ENCODE results near the gene EFCAB14.
"Not testable (repeated sequence)": the region's sequence is repeated elsewhere in the genome, so short reads cannot be mapped to it uniquely, and the experiment has no call there.

EFCAB14 gene

DNA sequence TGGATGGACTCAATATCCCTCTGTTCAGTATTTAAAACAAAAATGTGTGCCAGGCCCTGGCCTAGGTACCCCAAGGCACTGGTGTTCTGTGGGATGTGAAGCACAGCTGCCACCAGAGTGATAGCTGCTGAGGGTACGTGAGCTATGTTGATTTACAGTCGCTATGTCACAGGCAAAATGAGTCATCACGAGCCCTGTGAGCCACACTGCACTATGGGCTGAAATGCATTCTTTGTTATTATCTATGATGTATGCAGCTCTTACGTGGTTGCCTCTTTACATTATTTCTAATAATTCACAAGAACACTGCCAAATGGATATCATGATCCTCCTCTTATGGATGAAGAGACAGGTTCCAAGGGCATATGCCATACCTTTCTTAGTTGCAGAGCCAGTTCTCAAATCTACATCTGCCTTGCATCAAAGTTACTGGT, 45.1 kb downstream of the EFCAB14 start:
- Mint-ChIP-seq H3K9me3 (no peaks in the 10 kb centered on the region), H3K27ac (ENCODE audit: low read depth) (no peak overlapping the region), H3K27me3 (no peaks in the 10 kb centered on the region), H3K4me3 (no peak overlapping the region), H3K4me1 (peaks cover 24% of the 10 kb centered on the region), H3K36me3 (ENCODE audit: insufficient read depth) (peaks cover 10% of the 10 kb centered on the region)
- no peak for DNase-seq (ENCODE audit: low spot score in 2 of 2)
- ATAC-seq (replicated peaks; ENCODE audit: extremely low read depth, poor library complexity, severe bottlenecking): no peak

GRCh38 chr1:46672696-46673095, 46.2 kb downstream of the EFCAB14 start:
- Mint-ChIP-seq H3K27me3 (no peaks in the 10 kb centered on the region), H3K36me3 (ENCODE audit: insufficient read depth) (peaks cover 7% of the 10 kb centered on the region), H3K9me3 (no peaks in the 10 kb centered on the region), H3K4me1 (peaks cover 24% of the 10 kb centered on the region), H3K4me3 (no peak overlapping the region), H3K27ac (ENCODE audit: low read depth) (no peak overlapping the region)
- no peak for DNase-seq (ENCODE audit: low spot score in 2 of 2)
- ATAC-seq (replicated peaks; ENCODE audit: extremely low read depth, poor library complexity, severe bottlenecking): no peak

GRCh38 chr1:46671554-46671953, 47.4 kb downstream of the EFCAB14 start, which contains the start of gene TEX38:
TSS of gene TEX38 (plus strand) at chr1:46671854. CDS start at chr1:46671935, 81 bp downstream.
- H3K27me3 Mint-ChIP-seq: no peaks in the 10 kb centered on the region
- peaks cover 26% of the 10 kb centered on the region for H3K4me1 Mint-ChIP-seq
- no peaks in the 10 kb centered on the region for H3K9me3 Mint-ChIP-seq
- no peak within 1 kb of the TSS for H3K4me3 Mint-ChIP-seq
- ATAC-seq (replicated peaks; ENCODE audit: extremely low read depth, poor library complexity, severe bottlenecking) (no peak), DNase-seq (ENCODE audit: low spot score in 2 of 2) (no peak)
- H3K27ac Mint-ChIP-seq (ENCODE audit: low read depth): no peak within 1 kb of the TSS
- peaks cover 8% of the 10 kb centered on the region for H3K36me3 Mint-ChIP-seq (ENCODE audit: insufficient read depth)

- Mint-ChIP-seq H3K9me3 (no peaks in the 10 kb centered on the region), H3K4me3 (no peak overlapping the region), H3K36me3 (ENCODE audit: insufficient read depth) (peaks cover 3% of the 10 kb centered on the region), H3K27me3 (no peaks in the 10 kb centered on the region), H3K27ac (ENCODE audit: low read depth) (no peak overlapping the region), H3K4me1 (peaks cover 17% of the 10 kb centered on the region)
- DNase-seq (ENCODE audit: low spot score in 2 of 2) (no peak), ATAC-seq (replicated peaks; ENCODE audit: extremely low read depth, poor library complexity, severe bottlenecking) (no peak)
These were observed 48.8 kb downstream of the EFCAB14 start for GRCh38 chr1:46670134-46670533.

DNA sequence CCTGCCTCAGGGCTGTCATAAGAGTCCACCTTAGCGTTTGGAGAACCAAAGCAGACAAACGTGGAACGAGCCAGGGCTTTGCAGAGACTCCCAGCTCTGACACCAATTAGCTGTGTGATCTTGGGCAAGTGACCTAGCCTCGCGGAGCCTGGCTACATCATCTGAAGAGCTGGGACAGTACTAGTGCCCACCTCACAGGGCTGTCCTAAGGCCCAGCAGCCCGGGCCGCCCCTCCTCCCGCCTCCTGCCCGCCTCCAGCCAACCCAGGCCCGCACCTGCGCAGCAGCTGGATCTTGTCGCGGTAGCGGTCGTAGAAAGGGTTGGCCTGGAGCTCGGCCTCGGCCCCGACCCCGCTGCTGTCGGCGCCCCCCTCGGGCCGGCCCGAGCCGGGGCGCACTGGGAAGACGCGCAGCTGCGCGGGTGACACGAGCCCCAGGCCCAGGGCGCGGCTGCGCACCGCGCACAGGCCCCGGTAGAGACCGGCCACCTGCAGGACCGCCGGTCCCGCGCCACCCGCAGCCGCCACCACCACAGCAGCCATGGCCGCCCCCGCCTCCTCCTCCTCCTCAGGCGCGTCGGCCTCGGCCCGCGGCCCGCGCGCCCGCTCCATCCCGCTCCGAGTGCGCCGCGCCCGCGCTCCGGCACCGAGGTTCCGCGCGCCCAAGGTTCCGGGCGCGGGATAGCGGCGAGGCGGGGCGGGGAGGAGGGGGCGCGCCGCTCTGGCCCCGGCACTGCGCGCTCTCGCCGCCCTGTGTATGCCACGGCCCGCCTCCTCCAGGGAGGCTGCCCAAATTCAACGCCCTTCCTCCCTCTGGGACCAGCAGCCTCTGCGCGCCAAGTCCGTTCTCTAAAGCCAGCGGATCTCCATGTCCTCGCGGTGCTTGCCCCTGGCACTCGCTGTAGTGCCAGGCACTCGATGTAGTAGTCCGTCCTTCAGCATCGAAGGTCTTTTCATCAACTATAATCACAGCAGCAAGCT, 50.8 kb downstream of the EFCAB14 start, which contains the start of gene ATPAF1:
TSS of gene ATPAF1 (minus strand) at position 583 of the 979 bp plus-strand sequence. CDS start at position 541, 42 bp downstream.
- Mint-ChIP-seq H3K27me3 (no peaks in the 10 kb centered on the region), H3K36me3 (ENCODE audit: insufficient read depth) (peaks cover 13% of the 10 kb centered on the region), H3K4me1 (peaks cover 17% of the 10 kb centered on the region), H3K4me3 (no peak within 1 kb of the TSS), H3K27ac (ENCODE audit: low read depth) (peak within 1 kb of the TSS; percentile 38), H3K9me3 (no peaks in the 10 kb centered on the region)
- DNase-seq (ENCODE audit: low spot score in 2 of 2) (peak; percentile 19 to 25), ATAC-seq (replicated peaks; ENCODE audit: extremely low read depth, poor library complexity, severe bottlenecking) (peak; percentile 82)

- Mint-ChIP-seq H3K4me1 (peaks cover 17% of the 10 kb centered on the region), H3K36me3 (ENCODE audit: insufficient read depth) (peaks cover 16% of the 10 kb centered on the region), H3K9me3 (no peaks in the 10 kb centered on the region), H3K4me3 (no peak overlapping the region), H3K27ac (ENCODE audit: low read depth) (no peak overlapping the region), H3K27me3 (no peaks in the 10 kb centered on the region)
- no peak for ATAC-seq (replicated peaks; ENCODE audit: extremely low read depth, poor library complexity, severe bottlenecking)
- no peak for DNase-seq (ENCODE audit: low spot score in 2 of 2)
These were observed 52.9 kb downstream of the EFCAB14 start for GRCh38 chr1:46665983-46666382.

- not testable (repeated sequence) for H3K4me3 Mint-ChIP-seq; H3K9me3 Mint-ChIP-seq; DNase-seq (ENCODE audit: low spot score in 2 of 2); H3K27me3 Mint-ChIP-seq; ATAC-seq (replicated peaks; ENCODE audit: extremely low read depth, poor library complexity, severe bottlenecking); H3K27ac Mint-ChIP-seq (ENCODE audit: low read depth)
- H3K4me1 Mint-ChIP-seq: peaks cover 25% of the 10 kb centered on the region
- peaks cover 21% of the 10 kb centered on the region for H3K36me3 Mint-ChIP-seq (ENCODE audit: insufficient read depth)
These were observed 56.0 kb downstream of the EFCAB14 start for GRCh38 chr1:46662919-46663318.

DNA sequence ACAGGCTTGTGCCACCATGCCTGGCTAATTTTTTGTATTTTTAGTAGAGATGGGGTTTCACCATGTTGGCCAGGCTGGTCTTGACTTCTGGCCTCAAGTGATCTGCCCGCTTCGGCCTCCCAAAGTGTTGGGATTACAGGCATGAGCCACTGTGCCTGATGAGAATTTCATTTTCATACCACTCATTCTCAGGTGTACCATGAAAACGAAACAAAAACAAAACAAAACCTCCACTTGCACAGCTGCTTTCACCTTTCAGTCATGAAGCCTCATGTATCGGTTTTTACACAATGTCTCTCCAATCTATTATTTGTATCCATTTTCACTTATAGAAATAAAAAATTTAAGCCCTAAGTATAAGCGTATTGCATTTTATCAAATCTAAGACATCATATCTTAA, 58.8 kb downstream of the EFCAB14 start:
- H3K4me1 Mint-ChIP-seq; H3K9me3 Mint-ChIP-seq; H3K27me3 Mint-ChIP-seq; ATAC-seq (replicated peaks; ENCODE audit: extremely low read depth, poor library complexity, severe bottlenecking); DNase-seq (ENCODE audit: low spot score in 2 of 2): not testable (repeated sequence)
- Mint-ChIP-seq H3K27ac (ENCODE audit: low read depth) (peak overlapping the region; percentile 86), H3K36me3 (ENCODE audit: insufficient read depth) (peaks cover 33% of the 10 kb centered on the region), H3K4me3 (peak overlapping the region; percentile 25)

GRCh38 chr1:46659307-46659870, 59.5 kb downstream of the EFCAB14 start:
- Mint-ChIP-seq H3K4me3 (no peak overlapping the region), H3K4me1 (peaks cover 8% of the 10 kb centered on the region), H3K36me3 (ENCODE audit: insufficient read depth) (peaks cover 32% of the 10 kb centered on the region), H3K9me3 (no peaks in the 10 kb centered on the region), H3K27ac (ENCODE audit: low read depth) (peak overlapping the region; percentile 86), H3K27me3 (no peaks in the 10 kb centered on the region)
- no peak for DNase-seq (ENCODE audit: low spot score in 2 of 2)
- no peak for ATAC-seq (replicated peaks; ENCODE audit: extremely low read depth, poor library complexity, severe bottlenecking)

DNA sequence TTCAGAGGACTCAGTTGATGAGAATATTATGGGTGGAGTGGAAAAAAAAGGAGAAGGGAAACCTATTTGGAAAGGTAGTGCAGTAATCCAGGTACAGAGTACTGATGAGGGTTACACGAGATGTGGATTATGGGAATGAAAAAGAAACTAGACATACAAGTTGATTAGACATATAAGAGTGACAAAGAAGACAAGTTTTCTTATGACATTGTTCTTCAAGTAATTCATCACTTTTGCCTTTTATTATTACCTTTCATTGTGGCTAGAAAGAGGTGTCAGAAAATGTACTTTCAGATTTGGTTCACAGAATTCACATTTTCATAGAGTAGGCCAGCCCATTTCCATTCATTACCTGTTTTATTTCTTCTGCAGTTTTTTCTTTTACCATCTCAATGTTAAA, 61.1 kb downstream of the EFCAB14 start:
- no peaks in the 10 kb centered on the region for H3K9me3 Mint-ChIP-seq
- no peak for DNase-seq (ENCODE audit: low spot score in 2 of 2)
- peaks cover 8% of the 10 kb centered on the region for H3K4me1 Mint-ChIP-seq
- H3K27me3 Mint-ChIP-seq: no peaks in the 10 kb centered on the region
- H3K4me3 Mint-ChIP-seq: no peak overlapping the region
- peaks cover 27% of the 10 kb centered on the region for H3K36me3 Mint-ChIP-seq (ENCODE audit: insufficient read depth)
- peak overlapping the region; percentile 23 for H3K27ac Mint-ChIP-seq (ENCODE audit: low read depth)
- no peak for ATAC-seq (replicated peaks; ENCODE audit: extremely low read depth, poor library complexity, severe bottlenecking)

DNA sequence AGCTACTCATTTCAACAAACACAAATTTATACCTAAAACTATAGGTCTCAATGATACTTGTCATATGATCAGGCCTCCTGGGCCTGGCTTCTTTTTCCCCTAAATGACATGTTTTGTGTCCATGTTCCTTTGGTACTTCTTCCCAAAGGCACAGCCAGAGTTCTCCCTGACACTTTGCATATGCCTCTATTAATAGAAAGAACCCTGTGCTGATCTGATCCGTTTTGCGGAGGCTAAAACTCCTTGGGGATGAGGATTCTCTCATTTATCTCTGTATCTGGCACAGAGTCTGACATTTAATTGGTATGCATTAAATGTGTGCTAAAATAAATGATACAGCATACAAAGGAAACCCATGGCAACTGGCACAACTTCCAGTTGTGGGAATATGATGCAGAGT, 62.3 kb downstream of the EFCAB14 start:
- no peaks in the 10 kb centered on the region for H3K9me3 Mint-ChIP-seq
- no peak for ATAC-seq (replicated peaks; ENCODE audit: extremely low read depth, poor library complexity, severe bottlenecking)
- H3K4me1 Mint-ChIP-seq: peaks cover 8% of the 10 kb centered on the region
- peaks cover 34% of the 10 kb centered on the region for H3K36me3 Mint-ChIP-seq (ENCODE audit: insufficient read depth)
- H3K4me3 Mint-ChIP-seq: no peak overlapping the region
- DNase-seq (ENCODE audit: low spot score in 2 of 2): no peak
- no peak overlapping the region for H3K27ac Mint-ChIP-seq (ENCODE audit: low read depth)
- no peaks in the 10 kb centered on the region for H3K27me3 Mint-ChIP-seq

DNA sequence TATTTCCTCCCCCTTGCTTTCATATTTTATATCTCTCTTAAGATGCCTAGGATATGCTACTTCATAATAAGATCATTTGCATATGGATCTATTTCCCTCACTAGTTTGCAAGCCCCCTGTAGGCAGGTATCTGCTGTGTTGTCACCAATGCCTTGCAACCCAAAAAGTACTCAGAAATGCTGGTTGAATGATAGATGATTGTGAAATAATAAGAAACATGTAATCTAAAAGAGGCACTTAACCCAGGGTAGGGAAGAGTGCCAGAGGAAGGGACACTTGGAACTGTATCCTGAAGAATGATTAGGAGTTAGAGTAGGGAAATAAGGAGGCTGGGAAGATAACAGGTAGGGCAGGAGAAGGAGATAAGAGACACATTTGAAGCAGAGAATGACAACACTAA, 63.1 kb downstream of the EFCAB14 start:
- Mint-ChIP-seq H3K27ac (ENCODE audit: low read depth) (no peak overlapping the region), H3K4me3 (no peak overlapping the region), H3K9me3 (no peaks in the 10 kb centered on the region), H3K4me1 (peaks cover 8% of the 10 kb centered on the region), H3K36me3 (ENCODE audit: insufficient read depth) (peaks cover 34% of the 10 kb centered on the region), H3K27me3 (no peaks in the 10 kb centered on the region)
- no peak for DNase-seq (ENCODE audit: low spot score in 2 of 2)
- ATAC-seq (replicated peaks; ENCODE audit: extremely low read depth, poor library complexity, severe bottlenecking): no peak

DNA sequence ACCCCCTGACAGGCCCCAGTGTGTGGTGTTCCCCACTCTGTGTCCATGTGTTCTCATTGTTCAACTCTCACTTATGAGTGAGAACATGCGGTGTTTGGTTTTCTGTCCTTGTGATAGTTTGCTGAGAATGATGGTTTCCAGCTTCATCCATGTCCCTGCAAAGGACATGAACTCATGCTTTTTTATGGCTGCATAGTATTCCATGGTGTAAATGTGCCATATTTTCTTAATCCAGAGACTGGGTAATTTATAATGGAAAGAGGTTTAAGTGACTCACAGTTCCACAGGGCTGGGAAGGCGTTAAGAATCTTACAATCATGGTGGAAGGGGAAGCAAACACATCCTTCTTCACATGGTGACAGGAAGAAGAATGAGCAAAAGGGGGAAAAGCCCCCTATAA, 64.2 kb downstream of the EFCAB14 start:
- H3K4me1 Mint-ChIP-seq; DNase-seq (ENCODE audit: low spot score in 2 of 2); H3K9me3 Mint-ChIP-seq; ATAC-seq (replicated peaks; ENCODE audit: extremely low read depth, poor library complexity, severe bottlenecking); H3K27me3 Mint-ChIP-seq; H3K4me3 Mint-ChIP-seq; H3K27ac Mint-ChIP-seq (ENCODE audit: low read depth): not testable (repeated sequence)
- H3K36me3 Mint-ChIP-seq (ENCODE audit: insufficient read depth): peaks cover 40% of the 10 kb centered on the region
